Epithelial cell of proximal tubule (primary cell): ENCODE measurements around the gene PMM2. TPM values are rescaled to one million over a fixed set of nuclear protein-coding genes. Genes with fewer than 3 reads are reported as not detected.

Source experiments
- DNase-seq: peaks from one replicate; pipeline ENCODE4 v3.0.0-alpha.2; 2011; ENCODE audit warnings: low read depth
- H3K4me3 ChIP-seq: 2 replicates; pipeline ENCODE4 v1.5.1; 2011; ENCODE audit warnings: low read depth, mild to moderate bottlenecking, low read length
- CTCF ChIP-seq: conservative IDR thresholded peaks from 2 replicates; pipeline ENCODE4 v1.5.1; 2012; ENCODE audit warnings: low read depth, mild to moderate bottlenecking, low read length
- total RNA-seq: library from RNA; depleted of rRNA; stranded (reverse); fragments of >200 nt; gene quantifications from 2 replicates; pipeline ENCODE4 v1.2.3, GENCODE V29; 2015

The PMM2 gene
- total RNA-seq, 1 donor from 2014 or later = 28.6 TPM

- DNase-seq = no peak
- no peak overlapping the region for H3K4me3 ChIP-seq
- TF ChIP-seq CTCF = no peak
Measured at GRCh38 chr16:8760021-8760420, 37.6 kb upstream of the PMM2 start.

- no peak overlapping the region for H3K4me3 ChIP-seq
- no peak for TF ChIP-seq CTCF
- DNase-seq = no peak
Measured at GRCh38 chr16:8761078-8761477, 36.6 kb upstream of the PMM2 start.

- H3K4me3 ChIP-seq = no peak overlapping the region
- no peak for TF ChIP-seq CTCF
- no peak for DNase-seq
Measured at GRCh38 chr16:8762254-8762653, 35.4 kb upstream of the PMM2 start.

GRCh38 chr16:8763083-8763482 is 34.6 kb upstream of the PMM2 start:
- H3K4me3 ChIP-seq = no peak overlapping the region
- TF ChIP-seq CTCF = no peak
- no peak for DNase-seq

GRCh38 chr16:8763899-8764298 is 33.7 kb upstream of the PMM2 start:
- DNase-seq = no peak
- no peak for TF ChIP-seq CTCF

GRCh38 chr16:8764525-8765250 is 33.0 kb upstream of the PMM2 start:
- no peak for DNase-seq
- H3K4me3 ChIP-seq = no peak overlapping the region
- TF ChIP-seq CTCF = no peak

More at GRCh38 chr16:8763899-8764298, 33.7 kb upstream of the PMM2 start:
- H3K4me3 ChIP-seq = no peak overlapping the region

- no peak for TF ChIP-seq CTCF
- no peak overlapping the region for H3K4me3 ChIP-seq
Measured at GRCh38 chr16:8767176-8767575, 30.5 kb upstream of the PMM2 start.

More at GRCh38 chr16:8767176-8767575, 30.5 kb upstream of the PMM2 start:
- DNase-seq = no peak
